ENCODE measurements around the gene RSAD1.

RSAD1 gene

GRCh38 chr17:50533185-50533584 lies 54.5 kb downstream of the RSAD1 start:
- H3K4me3 ChIP-seq (ENCODE audit: low read depth, low read length): no peak overlapping the region

GRCh38 chr17:50533720-50534148 lies 55.1 kb downstream of the RSAD1 start:
- no peak for DNase-seq (ENCODE audit: low read depth)
- H3K4me3 ChIP-seq (ENCODE audit: low read depth, low read length): no peak overlapping the region

More at GRCh38 chr17:50533185-50533584, 54.5 kb downstream of the RSAD1 start:
- DNase-seq (ENCODE audit: low read depth): no peak

- no peak overlapping the region for H3K4me3 ChIP-seq (ENCODE audit: low read depth, low read length)
- no peak for DNase-seq (ENCODE audit: low read depth)
Observed at GRCh38 chr17:50534222-50534978, 55.7 kb downstream of the RSAD1 start.

GRCh38 chr17:50534979-50535326 lies 56.3 kb downstream of the RSAD1 start:
- no peak overlapping the region for H3K4me3 ChIP-seq (ENCODE audit: low read depth, low read length)
- DNase-seq (ENCODE audit: low read depth): no peak

- no peak for DNase-seq (ENCODE audit: low read depth)
- no peak overlapping the region for H3K4me3 ChIP-seq (ENCODE audit: low read depth, low read length)
Observed at GRCh38 chr17:50535407-50535806, 56.7 kb downstream of the RSAD1 start.

Measured in skeletal muscle cell (primary cell).